Gastrocnemius medialis (tissue), 4 donors: ENCODE data around the gene MYRIP.
A peak's percentile ranks its signal among the peaks of the same experiment; 100 is the strongest.

Source experiments
- POLR2A ChIP-seq, 2 donors: fragments of 450-650 bp; IDR thresholded peaks; one replicate each; pipeline ENCODE4 v1.6.1; 2017; ENCODE audit warnings: antibody characterized with exemption in 2 of 2, mild to moderate bottlenecking in 2 of 2, moderate library complexity in 2 of 2
- TF ChIP-seq, protein P1 (sequence below), 5 experiments: fragments of 450-650 bp in 3 of 5; fragments of 200-600 bp in 2 of 5; sonication (generic) in 2 of 5; IDR thresholded peaks in 4 of 5; conservative IDR thresholded peaks in 1 of 5; 1 replicate in 4 of 5; 2 replicates in 1 of 5; pipeline ENCODE4 v1.5.1; 2016 to 2019; ENCODE audit warnings: antibody characterized with exemption in 5 of 5, mild to moderate bottlenecking in 3 of 5, moderate library complexity in 3 of 5

DNA sequence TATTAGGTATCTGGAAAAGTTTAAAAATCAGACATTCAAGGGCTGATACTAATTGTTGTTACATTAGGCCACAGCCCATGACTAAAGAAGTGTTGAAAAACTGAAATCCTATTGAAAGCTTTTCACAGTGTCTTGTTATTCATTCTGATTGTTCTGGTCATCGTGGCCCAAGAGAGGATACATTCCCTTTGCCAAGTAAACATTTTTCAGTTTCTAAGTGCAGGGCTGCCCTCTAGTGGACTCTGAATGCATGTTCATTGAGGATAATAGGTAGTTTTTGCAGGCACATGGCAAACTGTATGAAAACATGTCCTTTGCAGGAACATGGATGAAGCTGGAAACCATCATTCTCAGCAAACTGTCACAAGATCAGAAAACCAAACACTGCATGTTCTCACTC is 181.1 kb downstream of the MYRIP start:
- TF ChIP-seq, protein P1, sequence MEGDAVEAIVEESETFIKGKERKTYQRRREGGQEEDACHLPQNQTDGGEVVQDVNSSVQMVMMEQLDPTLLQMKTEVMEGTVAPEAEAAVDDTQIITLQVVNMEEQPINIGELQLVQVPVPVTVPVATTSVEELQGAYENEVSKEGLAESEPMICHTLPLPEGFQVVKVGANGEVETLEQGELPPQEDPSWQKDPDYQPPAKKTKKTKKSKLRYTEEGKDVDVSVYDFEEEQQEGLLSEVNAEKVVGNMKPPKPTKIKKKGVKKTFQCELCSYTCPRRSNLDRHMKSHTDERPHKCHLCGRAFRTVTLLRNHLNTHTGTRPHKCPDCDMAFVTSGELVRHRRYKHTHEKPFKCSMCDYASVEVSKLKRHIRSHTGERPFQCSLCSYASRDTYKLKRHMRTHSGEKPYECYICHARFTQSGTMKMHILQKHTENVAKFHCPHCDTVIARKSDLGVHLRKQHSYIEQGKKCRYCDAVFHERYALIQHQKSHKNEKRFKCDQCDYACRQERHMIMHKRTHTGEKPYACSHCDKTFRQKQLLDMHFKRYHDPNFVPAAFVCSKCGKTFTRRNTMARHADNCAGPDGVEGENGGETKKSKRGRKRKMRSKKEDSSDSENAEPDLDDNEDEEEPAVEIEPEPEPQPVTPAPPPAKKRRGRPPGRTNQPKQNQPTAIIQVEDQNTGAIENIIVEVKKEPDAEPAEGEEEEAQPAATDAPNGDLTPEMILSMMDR (IDR thresholded peaks at IDR 0.05 in 4 of 5, conservative IDR thresholded peaks at IDR 0.05 in 1 of 5): peak in 2 of 5 experiments; percentile 19 to 43
- TF ChIP-seq POLR2A (IDR thresholded peaks at IDR 0.05): no peak
